Femur (tissue), 1 donor: ENCODE measurements around the gene CTNNA1.

ENCODE experiments used
- DNase-seq: peaks from one replicate; pipeline ENCODE4 v3.0.0-alpha.2; 2017

Gene CTNNA1

GRCh38 chr5:138951986-138952735 is 198.9 kb downstream of the CTNNA1 start:
- no peak for DNase-seq

DNA sequence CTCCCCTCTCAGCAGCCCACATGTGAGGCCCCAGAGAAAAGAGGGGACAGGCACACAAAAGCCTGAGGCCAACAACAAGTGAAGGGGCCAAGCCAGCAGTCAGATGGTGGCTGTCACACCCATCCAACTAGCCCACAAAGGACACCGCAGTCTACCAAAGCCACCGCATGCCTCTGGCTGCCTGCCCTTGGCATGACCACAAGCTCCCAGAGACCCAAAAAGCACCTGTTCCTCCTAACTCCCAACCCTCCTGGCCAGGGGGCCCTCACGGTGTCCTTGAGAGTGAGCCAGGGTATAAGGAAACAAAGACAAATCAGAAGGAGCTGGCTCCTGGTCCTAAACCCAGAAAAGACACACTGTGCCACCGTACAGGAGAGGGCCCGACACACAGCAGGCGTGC is 199.7 kb downstream of the CTNNA1 start:
- peak; percentile 65 for DNase-seq

- peak; percentile 89 for DNase-seq
Measured at GRCh38 chr5:138953387-138954256, 200.4 kb downstream of the CTNNA1 start.

DNA sequence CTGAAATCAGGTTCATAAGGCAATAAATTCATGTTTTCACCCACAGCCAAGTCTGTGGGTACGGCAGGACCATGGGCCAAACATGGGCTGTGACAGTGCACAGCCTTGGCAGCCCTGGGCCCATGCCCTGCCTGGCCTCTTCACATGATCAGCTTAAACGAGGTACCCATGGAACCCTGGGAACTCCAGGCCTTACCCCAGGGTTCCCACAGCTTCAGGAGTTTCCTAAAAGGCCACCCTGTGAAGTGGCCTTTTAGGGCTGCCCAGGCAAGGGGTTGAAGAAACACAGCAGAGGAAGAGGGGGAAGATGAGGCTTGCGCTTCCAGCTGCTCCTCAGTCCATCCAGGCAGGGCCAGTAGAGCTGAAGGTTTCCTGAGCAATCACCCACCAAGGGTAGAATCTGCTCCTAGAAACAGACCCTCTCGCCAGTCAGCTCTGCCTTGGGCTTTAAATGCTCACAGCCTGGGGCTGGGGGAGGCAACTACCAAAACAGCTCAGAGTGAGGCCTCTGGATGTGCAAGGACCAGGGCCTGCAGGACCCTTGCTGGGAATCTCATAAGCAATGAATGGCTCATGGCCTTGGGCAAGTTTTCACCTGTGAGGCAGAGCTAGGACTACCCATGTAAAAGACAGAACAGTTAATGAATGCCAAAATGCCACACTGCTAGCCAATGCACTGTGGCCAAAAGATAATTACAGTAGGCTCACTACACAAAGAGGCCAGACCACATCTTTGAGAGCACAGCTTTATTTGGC is 201.2 kb downstream of the CTNNA1 start:
- DNase-seq = no peak

- DNase-seq = peak; percentile 70
Measured at GRCh38 chr5:138955013-138955660, 201.9 kb downstream of the CTNNA1 start.

DNA sequence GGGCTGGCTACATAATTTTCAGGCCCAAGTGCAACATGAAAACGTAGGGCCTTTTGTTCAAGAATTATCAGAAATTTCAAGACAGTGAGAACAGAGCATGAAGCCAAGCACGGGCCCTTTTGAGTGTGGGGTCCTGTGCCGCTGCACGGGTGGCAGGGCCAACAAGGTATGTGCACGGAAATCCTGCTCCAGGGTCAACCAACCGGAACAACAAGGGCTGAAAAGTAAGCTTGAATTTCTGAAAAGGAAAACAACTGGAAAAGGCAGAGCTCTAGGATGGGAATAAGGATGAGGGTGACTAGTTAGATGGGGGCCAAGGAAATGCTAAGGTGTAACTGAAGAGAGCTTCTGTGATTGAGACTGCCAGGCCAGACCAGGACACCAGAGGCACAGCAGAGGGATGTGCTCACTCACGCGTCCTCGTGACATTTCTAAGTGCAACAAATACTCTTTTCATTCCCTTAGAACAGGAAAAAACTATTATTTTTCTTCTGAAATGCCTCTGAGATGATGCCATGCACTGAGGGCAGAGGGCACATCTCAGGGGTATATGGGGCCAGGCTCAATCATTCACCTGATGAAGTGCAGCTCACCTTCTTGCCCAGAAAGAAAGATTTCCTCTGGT is 202.6 kb downstream of the CTNNA1 start:
- DNase-seq = no peak

- no peak for DNase-seq
Measured at GRCh38 chr5:138956801-138957200, 203.6 kb downstream of the CTNNA1 start.

GRCh38 chr5:138960145-138960692 is 207.0 kb downstream of the CTNNA1 start:
- no peak for DNase-seq

DNA sequence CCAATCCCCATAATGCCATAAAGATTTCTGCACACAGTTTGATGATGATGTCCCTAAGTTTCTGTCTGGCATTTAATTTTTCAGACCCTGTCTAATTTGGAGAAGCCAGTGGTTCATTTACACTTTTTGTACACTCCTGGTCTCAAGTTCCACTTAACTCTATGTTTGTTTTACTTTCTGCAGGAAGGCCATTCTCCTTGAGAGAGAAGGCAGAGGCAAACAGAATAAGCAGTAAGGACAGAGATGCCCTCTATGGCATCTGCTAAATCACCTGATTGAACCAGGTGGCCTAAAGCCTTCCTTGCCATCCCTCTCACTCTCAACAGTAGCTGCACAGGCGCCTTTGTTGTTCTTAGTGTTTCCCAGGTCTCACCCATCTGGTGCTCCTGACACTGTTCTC is 208.0 kb downstream of the CTNNA1 start:
- no peak for DNase-seq

DNA sequence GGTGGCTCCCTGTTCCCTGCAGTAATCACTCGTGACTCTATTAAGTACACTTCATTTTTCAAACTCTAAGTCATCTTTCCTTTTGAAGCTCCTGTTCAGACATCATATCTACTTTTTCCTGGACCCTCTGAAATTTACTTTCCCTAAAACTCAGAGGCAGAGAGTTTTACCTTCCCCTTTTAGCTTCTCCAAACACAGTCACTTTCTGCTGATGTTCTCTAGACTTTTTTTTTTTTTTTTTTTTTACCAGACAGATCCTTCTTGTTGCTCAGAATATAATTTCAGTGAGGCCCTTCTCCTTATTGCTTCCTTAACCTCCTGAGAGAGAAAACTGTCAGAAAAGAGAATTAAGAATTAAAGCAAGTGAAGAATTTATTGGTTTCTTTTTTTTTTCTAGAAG is 208.5 kb downstream of the CTNNA1 start:
- DNase-seq = no peak

GRCh38 chr5:138962614-138963370 is 209.6 kb downstream of the CTNNA1 start:
- DNase-seq = no peak

- DNase-seq = no peak
Measured at GRCh38 chr5:138963763-138964371, 210.6 kb downstream of the CTNNA1 start.

DNA sequence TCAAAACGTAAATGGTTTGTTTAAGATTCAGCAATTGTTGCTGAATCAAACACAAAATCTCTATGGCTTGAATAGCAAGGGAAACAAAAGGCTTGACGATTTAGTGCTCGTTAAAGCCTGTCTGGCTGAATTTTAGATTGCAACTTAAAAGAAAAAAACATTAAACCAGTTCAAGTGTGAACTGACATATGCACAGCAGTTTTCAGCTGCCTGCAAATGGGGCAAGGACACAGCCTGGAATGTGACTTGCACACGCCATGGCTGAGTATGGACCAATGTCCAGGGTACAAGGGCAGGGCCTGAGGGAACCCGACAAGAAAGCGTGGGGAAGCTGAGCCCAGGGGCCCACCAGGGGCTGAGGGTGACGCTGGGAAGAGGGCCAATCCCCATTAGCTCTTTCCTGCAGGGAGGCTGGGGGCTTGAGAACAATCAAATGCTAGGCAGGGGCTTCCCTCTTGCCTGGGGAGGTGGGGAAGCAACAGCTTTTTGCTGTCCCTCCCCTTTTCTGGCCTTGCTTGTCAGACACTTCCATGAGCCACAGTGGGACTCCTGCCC is 211.5 kb downstream of the CTNNA1 start:
- no peak for DNase-seq

GRCh38 chr5:138965626-138966025 is 212.4 kb downstream of the CTNNA1 start:
- no peak for DNase-seq

DNA sequence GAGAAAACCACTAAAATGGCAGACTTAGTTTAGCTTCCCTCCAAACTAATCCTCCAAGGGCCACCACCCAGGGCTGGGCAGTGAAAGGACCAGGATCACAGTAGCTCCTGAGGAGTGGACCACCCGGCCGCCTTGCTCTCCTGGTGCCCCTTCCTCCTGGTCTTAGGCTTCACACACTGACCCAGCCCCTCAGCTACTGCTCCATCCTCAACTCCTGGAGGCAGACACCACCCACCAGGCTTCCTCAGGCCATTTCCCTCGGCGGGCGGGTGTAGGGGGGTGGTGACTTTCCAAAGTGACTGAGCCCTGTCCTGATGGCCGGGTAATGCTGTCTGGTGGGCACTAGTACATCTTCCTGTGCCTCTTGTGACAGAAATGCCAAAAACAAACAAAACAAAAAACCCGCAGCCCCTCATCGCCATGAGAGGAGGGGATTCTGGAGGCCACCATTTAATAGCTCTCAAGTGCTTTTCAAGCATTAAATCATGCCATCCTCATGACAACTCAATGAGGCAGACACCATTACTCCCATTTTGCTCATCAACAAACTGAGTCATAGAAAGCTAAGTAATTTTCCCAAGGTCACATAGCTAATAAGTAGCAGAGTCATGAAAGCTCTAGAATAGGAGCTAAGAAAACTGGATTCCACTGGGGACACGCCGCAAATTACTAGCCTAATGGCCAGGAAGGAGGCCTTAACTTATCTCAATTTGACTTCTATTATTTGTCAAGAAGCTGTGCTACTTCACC is 213.2 kb downstream of the CTNNA1 start:
- DNase-seq = no peak

DNA sequence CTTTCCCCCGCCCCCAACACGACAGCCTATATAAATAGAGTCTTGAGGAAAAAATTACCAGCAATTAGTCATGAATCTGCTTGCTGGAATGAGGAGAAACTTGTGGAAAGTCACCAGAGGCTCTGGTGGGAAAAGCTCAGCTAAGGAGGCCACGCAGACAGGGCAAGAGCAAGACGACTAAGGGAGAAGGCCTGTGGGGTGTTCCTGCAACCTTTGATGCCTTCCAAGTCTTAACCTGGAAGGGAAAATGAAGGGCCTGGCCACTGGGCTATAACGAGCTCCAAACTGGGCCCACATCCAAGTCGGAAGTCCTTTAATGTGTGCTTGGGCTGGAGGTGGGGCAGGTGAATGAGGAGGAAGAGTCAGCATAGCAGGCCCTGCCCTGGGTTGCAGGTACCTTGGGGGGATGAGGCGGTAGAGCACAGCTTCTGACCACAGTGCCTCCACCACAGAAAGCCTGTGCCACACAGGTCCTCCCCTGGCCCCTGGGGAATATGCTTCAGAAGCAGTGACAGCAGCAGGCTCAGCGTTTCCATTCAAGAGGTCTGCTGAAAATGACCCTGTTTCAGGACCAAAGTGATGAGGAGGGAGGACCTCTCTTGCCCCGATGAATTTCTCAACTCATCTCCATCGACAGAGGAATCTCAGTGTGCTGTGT is 214.7 kb downstream of the CTNNA1 start:
- DNase-seq = no peak

DNA sequence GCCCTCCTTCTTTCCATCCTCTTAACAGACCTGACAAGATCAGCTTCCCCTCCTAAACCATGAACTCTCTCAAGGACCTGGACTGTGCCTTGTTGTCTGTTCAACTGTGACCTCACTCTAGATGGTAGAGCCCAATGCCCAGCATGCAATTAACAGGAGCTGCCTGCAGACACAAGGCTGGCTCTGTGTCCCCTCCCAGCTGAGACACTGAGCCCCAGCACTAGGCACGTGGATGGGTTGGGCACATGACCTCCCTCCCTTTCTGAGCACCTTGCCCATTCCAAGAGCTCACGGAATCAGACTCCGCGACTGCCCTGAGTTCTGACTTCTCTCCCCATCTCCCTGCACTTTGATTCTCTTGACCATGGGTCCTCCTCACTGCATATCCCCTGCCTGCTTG is 215.4 kb downstream of the CTNNA1 start:
- no peak for DNase-seq

GRCh38 chr5:138969323-138970002 is 216.2 kb downstream of the CTNNA1 start:
- no peak for DNase-seq

- peak; percentile 29 for DNase-seq
Measured at GRCh38 chr5:138972230-138972629, 219.0 kb downstream of the CTNNA1 start.
